H1 (cell line): ENCODE data around the gene SPDYE16.
"Not testable (repeated sequence)": the region's sequence is repeated elsewhere in the genome, so short reads cannot be mapped to it uniquely, and the experiment has no call there.

Source experiments
- HDAC2 ChIP-seq, 2 experiments: fragments of 300-600 bp in 1 of 2; sonication (generic) in 1 of 2; IDR thresholded peaks; 2 replicates each; pipeline ENCODE4 v1.6.1; 2011 to 2012; ENCODE audit warnings: low read depth in 2 of 2, low read length in 2 of 2, mild to moderate bottlenecking in 2 of 2, moderate library complexity in 2 of 2, borderline replicate concordance in 1 of 2, inconsistent platforms in 1 of 2
- RAD21 ChIP-seq, 2 experiments: IDR thresholded peaks in 1 of 2; conservative IDR thresholded peaks in 1 of 2; 2 replicates each; pipeline ENCODE4 v1.6.1; 2011; ENCODE audit warnings: low read depth in 2 of 2, low read length in 2 of 2, improper control_type of control experiment in 1 of 2, inconsistent platforms in 1 of 2, mild to moderate bottlenecking in 1 of 2, moderate library complexity in 1 of 2
- SP1 ChIP-seq: IDR thresholded peaks from 2 replicates; pipeline ENCODE4 v1.6.1; 2011; ENCODE audit warnings: low read depth, low read length
- ZNF274 ChIP-seq: IDR thresholded peaks from 2 replicates; pipeline ENCODE4 v1.7.0; 2012; ENCODE audit warnings: low read length, borderline replicate concordance; ENCODE audit errors: extremely low read depth
- TF ChIP-seq, protein P1 (sequence below): IDR thresholded peaks from 2 replicates; pipeline ENCODE4 v1.6.1; 2011; ENCODE audit warnings: low read length, improper control_type of control experiment
- TF ChIP-seq, protein P2 (sequence below), 3 experiments: IDR thresholded peaks; 1 replicate in 2 of 3; 2 replicates in 1 of 3; pipeline versions ENCODE4 v1.5.1 to v1.6.1; 2011; ENCODE audit warnings: low read length in 3 of 3, mild to moderate bottlenecking in 3 of 3, inconsistent platforms in 2 of 3, low read depth in 1 of 3, moderate library complexity in 1 of 3; ENCODE audit not compliant: insufficient read depth in 1 of 3; ENCODE audit errors: control extremely low read depth in 1 of 3

DNA sequence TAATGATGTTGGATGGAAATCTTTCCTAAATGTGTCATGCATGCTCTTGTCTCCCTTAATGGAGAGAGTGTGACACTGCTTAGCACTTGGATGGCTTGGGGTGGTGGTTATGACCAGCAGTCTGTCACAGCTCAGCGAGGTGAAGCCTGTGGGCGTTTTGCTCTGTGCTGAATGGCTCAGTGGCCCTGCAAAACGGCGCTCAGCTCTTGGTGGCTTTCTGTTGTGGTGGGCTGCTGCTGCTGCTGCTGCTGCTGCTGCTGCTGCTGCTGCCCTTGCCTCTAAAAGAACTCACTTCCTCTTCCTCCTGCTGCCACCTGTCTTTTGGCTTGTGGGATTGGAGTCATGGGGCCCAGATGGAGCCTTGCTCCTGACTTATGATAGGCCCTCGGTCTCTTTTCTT is 56.5 kb downstream of the SPDYE16 start:
- not testable (repeated sequence) for TF ChIP-seq RAD21 (IDR thresholded peaks at IDR 0.05 in 1 of 2, conservative IDR thresholded peaks at IDR 0.05 in 1 of 2; ENCODE audit: low read depth in 2 of 2, low read length in 2 of 2); ZNF274; SP1; HDAC2 (IDR thresholded peaks at IDR 0.05; ENCODE audit: borderline replicate concordance in 1 of 2, low read depth in 2 of 2, low read length in 2 of 2)
- TF ChIP-seq, protein P1, sequence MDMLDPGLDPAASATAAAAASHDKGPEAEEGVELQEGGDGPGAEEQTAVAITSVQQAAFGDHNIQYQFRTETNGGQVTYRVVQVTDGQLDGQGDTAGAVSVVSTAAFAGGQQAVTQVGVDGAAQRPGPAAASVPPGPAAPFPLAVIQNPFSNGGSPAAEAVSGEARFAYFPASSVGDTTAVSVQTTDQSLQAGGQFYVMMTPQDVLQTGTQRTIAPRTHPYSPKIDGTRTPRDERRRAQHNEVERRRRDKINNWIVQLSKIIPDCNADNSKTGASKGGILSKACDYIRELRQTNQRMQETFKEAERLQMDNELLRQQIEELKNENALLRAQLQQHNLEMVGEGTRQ = not testable (repeated sequence)
- TF ChIP-seq, protein P2, sequence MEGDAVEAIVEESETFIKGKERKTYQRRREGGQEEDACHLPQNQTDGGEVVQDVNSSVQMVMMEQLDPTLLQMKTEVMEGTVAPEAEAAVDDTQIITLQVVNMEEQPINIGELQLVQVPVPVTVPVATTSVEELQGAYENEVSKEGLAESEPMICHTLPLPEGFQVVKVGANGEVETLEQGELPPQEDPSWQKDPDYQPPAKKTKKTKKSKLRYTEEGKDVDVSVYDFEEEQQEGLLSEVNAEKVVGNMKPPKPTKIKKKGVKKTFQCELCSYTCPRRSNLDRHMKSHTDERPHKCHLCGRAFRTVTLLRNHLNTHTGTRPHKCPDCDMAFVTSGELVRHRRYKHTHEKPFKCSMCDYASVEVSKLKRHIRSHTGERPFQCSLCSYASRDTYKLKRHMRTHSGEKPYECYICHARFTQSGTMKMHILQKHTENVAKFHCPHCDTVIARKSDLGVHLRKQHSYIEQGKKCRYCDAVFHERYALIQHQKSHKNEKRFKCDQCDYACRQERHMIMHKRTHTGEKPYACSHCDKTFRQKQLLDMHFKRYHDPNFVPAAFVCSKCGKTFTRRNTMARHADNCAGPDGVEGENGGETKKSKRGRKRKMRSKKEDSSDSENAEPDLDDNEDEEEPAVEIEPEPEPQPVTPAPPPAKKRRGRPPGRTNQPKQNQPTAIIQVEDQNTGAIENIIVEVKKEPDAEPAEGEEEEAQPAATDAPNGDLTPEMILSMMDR (IDR thresholded peaks at IDR 0.05; ENCODE audit: control extremely low read depth in 1 of 3, insufficient read depth in 1 of 3, low read depth in 1 of 3, low read length in 3 of 3) = not testable (repeated sequence)
